ENCODE measurements around the gene ANKRD36C.
"Not testable (repeated sequence)": the region's sequence is repeated elsewhere in the genome, so short reads cannot be mapped to it uniquely, and the experiment has no call there.

ANKRD36C gene

GRCh38 chr2:95799892-95800291, 191.7 kb downstream of the ANKRD36C start:
- in situ Hi-C loops (cut with MboI; ENCODE audit: low pct_unique_long_range_greater_than_20kb, low sequenced_read_pairs, unreplicated experiment): no loop called here
- no peak for DNase-seq (ENCODE audit: low spot score)
- no peak for TF ChIP-seq CTCF (IDR thresholded peaks at IDR 0.05; ENCODE audit: extremely low read depth, insufficient read depth, missing control alignments)

- in situ Hi-C loops (cut with MboI; ENCODE audit: low pct_unique_long_range_greater_than_20kb, low sequenced_read_pairs, unreplicated experiment); DNase-seq (ENCODE audit: low spot score): not testable (repeated sequence)
Observed at GRCh38 chr2:95799147-95799889, 192.3 kb downstream of the ANKRD36C start.

- DNase-seq (ENCODE audit: low spot score); in situ Hi-C loops (cut with MboI; ENCODE audit: low pct_unique_long_range_greater_than_20kb, low sequenced_read_pairs, unreplicated experiment): not testable (repeated sequence)
Observed at GRCh38 chr2:95796249-95797099, 195.2 kb downstream of the ANKRD36C start.

GRCh38 chr2:95793970-95794369, 197.7 kb downstream of the ANKRD36C start:
- DNase-seq (ENCODE audit: low spot score); in situ Hi-C loops (cut with MboI; ENCODE audit: low pct_unique_long_range_greater_than_20kb, low sequenced_read_pairs, unreplicated experiment): not testable (repeated sequence)

GRCh38 chr2:95790180-95790579, 201.4 kb downstream of the ANKRD36C start:
- in situ Hi-C loops (cut with MboI; ENCODE audit: low pct_unique_long_range_greater_than_20kb, low sequenced_read_pairs, unreplicated experiment); DNase-seq (ENCODE audit: low spot score): not testable (repeated sequence)

GRCh38 chr2:95789385-95789784, 202.2 kb downstream of the ANKRD36C start:
- DNase-seq (ENCODE audit: low spot score); in situ Hi-C loops (cut with MboI; ENCODE audit: low pct_unique_long_range_greater_than_20kb, low sequenced_read_pairs, unreplicated experiment): not testable (repeated sequence)

- in situ Hi-C loops (cut with MboI; ENCODE audit: low pct_unique_long_range_greater_than_20kb, low sequenced_read_pairs, unreplicated experiment); DNase-seq (ENCODE audit: low spot score): not testable (repeated sequence)
Observed at GRCh38 chr2:95788642-95789041, 203.0 kb downstream of the ANKRD36C start.
